GM19193 (cell line): ENCODE data around the gene SH3RF1.

Source experiments
- POLR2A ChIP-seq: IDR thresholded peaks from 4 replicates; pipeline ENCODE4 v1.6.1; 2011; ENCODE audit not compliant: insufficient read depth, insufficient read length; ENCODE audit errors: extremely low read depth

Gene SH3RF1

GRCh38 chr4:169108303-169108702 lies 162.5 kb downstream of the SH3RF1 start:
- TF ChIP-seq POLR2A: no peak

GRCh38 chr4:169107528-169107927 lies 163.2 kb downstream of the SH3RF1 start:
- no peak for TF ChIP-seq POLR2A

- no peak for TF ChIP-seq POLR2A
These were observed 164.0 kb downstream of the SH3RF1 start for GRCh38 chr4:169106696-169107229.

GRCh38 chr4:169105620-169106019 lies 165.1 kb downstream of the SH3RF1 start:
- no peak for TF ChIP-seq POLR2A

GRCh38 chr4:169103966-169104412 lies 166.8 kb downstream of the SH3RF1 start:
- no peak for TF ChIP-seq POLR2A

- no peak for TF ChIP-seq POLR2A
These were observed 168.7 kb downstream of the SH3RF1 start for GRCh38 chr4:169102026-169102425.

- TF ChIP-seq POLR2A: no peak
These were observed 170.1 kb downstream of the SH3RF1 start for GRCh38 chr4:169100670-169101101.

- no peak for TF ChIP-seq POLR2A
These were observed 171.0 kb downstream of the SH3RF1 start for GRCh38 chr4:169099771-169100180.

- TF ChIP-seq POLR2A: no peak
These were observed 171.6 kb downstream of the SH3RF1 start for GRCh38 chr4:169098969-169099690.

- no peak for TF ChIP-seq POLR2A
These were observed 172.2 kb downstream of the SH3RF1 start for GRCh38 chr4:169098532-169098931.

- no peak for TF ChIP-seq POLR2A
These were observed 172.7 kb downstream of the SH3RF1 start for GRCh38 chr4:169098054-169098497.

- no peak for TF ChIP-seq POLR2A
These were observed 174.5 kb downstream of the SH3RF1 start for GRCh38 chr4:169096221-169096620.

- TF ChIP-seq POLR2A: no peak
These were observed 176.0 kb downstream of the SH3RF1 start for GRCh38 chr4:169094656-169095231.

GRCh38 chr4:169092889-169093522 lies 177.8 kb downstream of the SH3RF1 start:
- TF ChIP-seq POLR2A: no peak

- no peak for TF ChIP-seq POLR2A
These were observed 180.1 kb downstream of the SH3RF1 start for GRCh38 chr4:169090484-169091215.
